ENCODE data around the gene FNDC11. TPM values are rescaled to one million over a fixed set of nuclear protein-coding genes. Genes with fewer than 3 reads are reported as not detected.
"Not testable (repeated sequence)": the region's sequence is repeated elsewhere in the genome, so short reads cannot be mapped to it uniquely, and the experiment has no call there.

FNDC11 gene
- total and polyA plus RNA-seq, 10 donors = 0.33 to 2.0 (median 1.00) TPM

DNA sequence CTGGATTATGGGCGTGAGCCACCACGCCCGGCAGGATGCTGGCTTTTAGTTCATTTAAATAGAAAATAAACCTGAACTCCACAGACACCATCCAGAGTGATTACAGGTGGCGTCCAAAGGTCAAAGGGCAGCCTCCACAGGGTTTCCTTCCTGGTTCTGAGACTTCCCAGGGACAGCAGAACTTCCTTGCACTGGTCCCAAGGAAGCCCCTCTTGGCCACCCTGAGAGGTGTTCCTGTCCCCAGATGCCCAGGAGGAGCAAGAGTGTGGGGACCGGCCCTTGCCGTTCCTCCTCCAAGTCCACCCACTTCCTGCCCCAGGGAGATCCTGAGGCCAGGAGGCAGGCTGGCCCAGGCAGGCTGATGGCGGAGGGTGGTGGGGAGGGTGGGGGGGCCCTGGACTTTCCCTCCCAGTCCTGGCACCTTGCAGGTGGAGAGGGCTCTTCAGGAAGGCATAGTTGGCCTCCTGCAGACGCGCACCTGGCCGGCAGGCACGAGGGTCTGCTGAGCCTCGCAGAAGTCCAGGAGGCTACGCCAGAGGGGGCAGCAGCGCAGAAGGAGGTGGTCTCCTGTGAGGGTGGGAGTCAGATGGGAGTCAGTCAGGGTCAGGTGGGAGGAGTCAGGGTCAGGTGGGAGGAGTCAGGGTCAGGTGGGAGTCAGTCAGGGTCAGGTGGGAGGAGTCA lies 5.0 kb downstream of the FNDC11 start:
- Histone ChIP-seq H3K27me3 (replicated peaks in 1 of 7) (peaks cover 0 to 9% (median 1%) of the 10 kb centered on the region in 7 donors), H3K9me3 (no peaks in the 10 kb centered on the region), H3K36me3 (peaks cover 3 to 81% (median 54%) of the 10 kb centered on the region in 6 donors), H3K4me1 (peaks cover 6 to 36% (median 16%) of the 10 kb centered on the region in 6 donors), H3K27ac (no peak overlapping the region), H3K4me3 (no peak overlapping the region)
- intact Hi-C loops (cut with DNase I; ENCODE audit: low total_unique reads) = no loop called here
- DNase-seq = no peak
- WGBS, 5 donors = 85 to 96% (median 90%) methylated on average over 14 of the region's 14 CpGs
- TF ChIP-seq, protein P1, sequence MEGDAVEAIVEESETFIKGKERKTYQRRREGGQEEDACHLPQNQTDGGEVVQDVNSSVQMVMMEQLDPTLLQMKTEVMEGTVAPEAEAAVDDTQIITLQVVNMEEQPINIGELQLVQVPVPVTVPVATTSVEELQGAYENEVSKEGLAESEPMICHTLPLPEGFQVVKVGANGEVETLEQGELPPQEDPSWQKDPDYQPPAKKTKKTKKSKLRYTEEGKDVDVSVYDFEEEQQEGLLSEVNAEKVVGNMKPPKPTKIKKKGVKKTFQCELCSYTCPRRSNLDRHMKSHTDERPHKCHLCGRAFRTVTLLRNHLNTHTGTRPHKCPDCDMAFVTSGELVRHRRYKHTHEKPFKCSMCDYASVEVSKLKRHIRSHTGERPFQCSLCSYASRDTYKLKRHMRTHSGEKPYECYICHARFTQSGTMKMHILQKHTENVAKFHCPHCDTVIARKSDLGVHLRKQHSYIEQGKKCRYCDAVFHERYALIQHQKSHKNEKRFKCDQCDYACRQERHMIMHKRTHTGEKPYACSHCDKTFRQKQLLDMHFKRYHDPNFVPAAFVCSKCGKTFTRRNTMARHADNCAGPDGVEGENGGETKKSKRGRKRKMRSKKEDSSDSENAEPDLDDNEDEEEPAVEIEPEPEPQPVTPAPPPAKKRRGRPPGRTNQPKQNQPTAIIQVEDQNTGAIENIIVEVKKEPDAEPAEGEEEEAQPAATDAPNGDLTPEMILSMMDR (IDR thresholded peaks at IDR 0.05 in 8 of 11, conservative IDR thresholded peaks at IDR 0.05 in 3 of 11) = no peak
- TF ChIP-seq POLR2AphosphoS5 (IDR thresholded peaks at IDR 0.05) (no peak), POLR2A (IDR thresholded peaks at IDR 0.05) (no peak)

DNA sequence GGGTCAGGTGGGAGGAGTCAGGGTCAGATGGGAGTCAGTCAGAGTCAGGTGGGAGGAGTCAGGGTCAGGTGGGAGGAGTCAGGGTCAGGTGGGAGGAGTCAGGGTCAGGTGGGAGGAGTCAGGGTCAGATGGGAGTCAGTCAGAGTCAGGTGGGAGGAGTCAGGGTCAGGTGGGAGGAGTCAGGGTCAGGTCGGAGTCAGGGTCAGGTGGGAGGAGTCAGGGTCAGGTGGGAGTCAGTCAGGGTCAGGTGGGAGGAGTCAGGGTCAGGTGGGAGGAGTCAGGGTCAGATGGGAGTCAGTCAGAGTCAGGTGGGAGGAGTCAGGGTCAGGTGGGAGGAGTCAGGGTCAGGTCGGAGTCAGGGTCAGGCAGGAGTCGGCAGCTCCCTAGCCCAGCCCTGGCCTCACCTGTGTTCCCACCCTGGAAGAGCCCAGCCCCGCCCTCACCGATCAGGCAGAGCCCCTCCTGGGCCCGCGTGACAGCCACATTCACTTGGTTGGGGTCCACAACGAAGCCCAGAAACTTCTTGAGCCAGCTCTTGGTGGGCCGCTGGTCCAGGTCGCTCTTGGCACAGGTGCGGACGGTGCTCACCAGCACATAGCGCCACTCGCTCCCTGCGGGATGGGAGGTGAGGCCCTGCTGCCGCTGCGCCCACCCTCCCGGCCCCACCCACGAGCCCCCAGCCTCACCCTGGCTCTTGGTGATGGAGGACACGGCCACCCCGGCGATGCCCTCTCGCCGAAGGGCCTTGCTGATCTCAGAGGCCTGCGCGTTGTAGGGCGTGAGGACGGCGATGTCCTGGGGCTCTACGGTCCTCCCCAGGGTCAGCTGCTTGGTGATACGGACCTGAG lies 5.8 kb downstream of the FNDC11 start:
- H3K9me3 ChIP-seq; intact Hi-C loops (cut with DNase I; ENCODE audit: low total_unique reads); H3K27ac ChIP-seq; DNase-seq; H3K27me3 ChIP-seq (replicated peaks in 1 of 7); H3K4me3 ChIP-seq: not testable (repeated sequence)
- WGBS, 5 donors = 91 to 98% (median 95%) methylated on average over 19 to 31 of the region's 31 CpGs
- peaks cover 2 to 29% (median 8%) of the 10 kb centered on the region in 6 donors for H3K4me1 ChIP-seq
- H3K36me3 ChIP-seq = peaks cover 3 to 88% (median 61%) of the 10 kb centered on the region in 6 donors

DNA sequence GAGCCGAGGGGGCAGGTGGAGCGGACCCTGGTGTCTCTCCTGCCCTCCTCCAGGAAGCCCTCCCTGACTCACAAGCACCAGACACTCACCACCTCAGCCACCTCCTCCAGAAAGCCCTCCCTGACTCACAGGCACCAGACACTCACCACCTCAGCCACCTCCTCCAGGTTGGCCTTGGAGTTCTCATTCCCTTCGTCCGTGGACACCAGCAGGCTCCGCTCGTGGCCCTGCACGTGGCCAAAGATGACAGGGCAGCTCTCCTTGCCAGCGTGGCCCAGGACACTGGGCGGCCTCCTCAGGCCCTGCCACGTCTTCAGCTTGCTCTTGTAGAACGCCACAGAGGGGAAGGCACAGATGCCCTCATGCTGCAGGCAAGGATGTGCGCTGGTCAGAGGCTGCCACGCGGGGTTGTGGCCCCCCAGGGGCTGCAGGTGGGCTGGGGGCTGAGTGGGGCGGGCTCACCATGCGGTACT lies 6.4 kb downstream of the FNDC11 start:
- 94 to 98% (median 97%) methylated on average over 12 to 16 of the region's 16 CpGs for WGBS, 5 donors
- intact Hi-C loops (cut with DNase I; ENCODE audit: low total_unique reads) = no loop called here
- no peak for DNase-seq

DNA sequence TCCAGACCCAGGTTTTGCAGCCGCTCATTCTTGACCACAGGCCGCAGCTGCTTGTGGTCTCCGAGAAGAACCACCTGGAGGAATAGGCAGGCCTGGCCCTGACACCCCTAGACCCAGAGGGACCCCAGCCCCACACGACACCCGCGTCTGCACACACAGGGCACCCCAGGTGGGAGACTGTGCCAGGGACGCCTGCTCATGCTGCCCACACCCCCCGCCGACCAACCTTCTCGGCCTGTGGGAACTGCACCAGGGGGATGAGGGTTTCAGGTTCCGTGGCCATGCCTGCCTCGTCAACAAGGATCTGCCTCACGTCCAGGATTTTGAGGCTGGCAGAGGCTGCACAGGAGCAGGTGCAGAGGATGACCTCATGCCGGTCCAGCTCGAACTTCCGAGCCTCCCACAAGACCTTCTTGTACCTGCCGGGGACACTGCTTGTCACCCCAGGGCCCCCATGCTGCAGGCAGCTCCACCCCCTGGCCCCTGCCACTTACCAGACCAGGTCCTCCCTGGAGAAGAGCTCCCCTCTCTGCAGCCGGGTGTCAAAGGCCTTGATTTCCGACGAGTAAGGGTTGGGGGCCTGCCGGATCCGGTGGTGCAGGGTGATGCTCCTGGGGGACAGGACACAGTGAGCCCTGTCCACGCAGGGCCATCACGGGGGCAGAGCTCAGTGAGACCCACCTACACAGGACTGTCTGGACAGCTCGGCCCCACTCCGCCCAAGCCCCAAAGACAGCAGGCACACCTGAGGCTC lies 7.1 kb downstream of the FNDC11 start:
- WGBS, 5 donors = 92 to 95% (median 95%) methylated on average over 20 to 26 of the region's 26 CpGs
- intact Hi-C loops (cut with DNase I; ENCODE audit: low total_unique reads) = no loop called here
- H3K4me3 ChIP-seq = no peak overlapping the region
- peaks cover 0 to 17% (median 2%) of the 10 kb centered on the region in 6 donors for H3K4me1 ChIP-seq
- no peak overlapping the region for H3K27ac ChIP-seq
- TF ChIP-seq POLR2AphosphoS5 (IDR thresholded peaks at IDR 0.05) = no peak
- TF ChIP-seq, protein P1 (IDR thresholded peaks at IDR 0.05 in 8 of 11, conservative IDR thresholded peaks at IDR 0.05 in 3 of 11) = no peak
- no peak for TF ChIP-seq POLR2A (IDR thresholded peaks at IDR 0.05)
- peaks cover 3 to 97% (median 75%) of the 10 kb centered on the region in 6 donors for H3K36me3 ChIP-seq
- no peaks in the 10 kb centered on the region for H3K27me3 ChIP-seq (replicated peaks in 1 of 7)
- H3K9me3 ChIP-seq = no peaks in the 10 kb centered on the region
- DNase-seq = no peak

More for the DNA sequence above, 6.4 kb downstream of the FNDC11 start:
- H3K4me1 ChIP-seq = peaks cover 0 to 22% (median 2%) of the 10 kb centered on the region in 6 donors
- peaks cover 3 to 95% (median 68%) of the 10 kb centered on the region in 6 donors for H3K36me3 ChIP-seq
- H3K9me3 ChIP-seq = no peaks in the 10 kb centered on the region
- no peak overlapping the region for H3K27ac ChIP-seq
- no peak overlapping the region for H3K4me3 ChIP-seq
- no peaks in the 10 kb centered on the region for H3K27me3 ChIP-seq (replicated peaks in 1 of 7)
- no peak for TF ChIP-seq POLR2A (IDR thresholded peaks at IDR 0.05)
- no peak for TF ChIP-seq POLR2AphosphoS5 (IDR thresholded peaks at IDR 0.05)
- TF ChIP-seq, protein P1 (IDR thresholded peaks at IDR 0.05 in 8 of 11, conservative IDR thresholded peaks at IDR 0.05 in 3 of 11) = no peak
